Glutamatergic neuron (in vitro differentiated cells): Measurements from ENCODE around the gene MYLK2. TPM values are rescaled to one million over a fixed set of nuclear protein-coding genes. Genes with fewer than 3 reads are reported as not detected.
A peak's percentile ranks its signal among the peaks of the same experiment; 100 is the strongest.

Experiments used
- DNase-seq: peaks from one replicate; pipeline ENCODE4 v3.0.0; 2022
- H3K27ac Mint-ChIP-seq: one replicate; pipeline ENCODE4 v1.8.0; 2020; ENCODE audit warnings: mild to moderate bottlenecking, mixed read lengths, inconsistent platforms; ENCODE audit not compliant: unreplicated experiment
- H3K27me3 Mint-ChIP-seq: one replicate; pipeline ENCODE4 v1.8.0; 2020; ENCODE audit warnings: mild to moderate bottlenecking, moderate library complexity, mixed read lengths, inconsistent platforms; ENCODE audit not compliant: unreplicated experiment
- H3K36me3 Mint-ChIP-seq: one replicate; pipeline ENCODE4 v1.8.0; 2020; ENCODE audit warnings: mild to moderate bottlenecking, mixed read lengths, inconsistent platforms; ENCODE audit not compliant: unreplicated experiment
- H3K4me1 Mint-ChIP-seq: one replicate; pipeline ENCODE4 v1.8.0; 2020; ENCODE audit warnings: mild to moderate bottlenecking, low read depth, mixed read lengths, inconsistent platforms; ENCODE audit not compliant: unreplicated experiment
- H3K4me3 Mint-ChIP-seq: one replicate; pipeline ENCODE4 v1.8.0; 2020; ENCODE audit warnings: mild to moderate bottlenecking, mixed read lengths, inconsistent platforms; ENCODE audit not compliant: unreplicated experiment
- H3K9me3 Mint-ChIP-seq: one replicate; pipeline ENCODE4 v1.8.0; 2020; ENCODE audit warnings: mild to moderate bottlenecking, moderate library complexity, mixed read lengths, inconsistent platforms; ENCODE audit not compliant: unreplicated experiment
- total RNA-seq: library from RNA; stranded (reverse); fragmentation: NEBNext Ultra II Directional; extraction: Animal tissue kit (Norgen Biotek cat#: 25700); gene quantifications from one replicate; pipeline ENCODE4 v1.2.1, GENCODE V29; 2021; ENCODE audit not compliant: unreplicated experiment
- TF ChIP-seq, protein P1 (sequence below): fragments of 200-600 bp; sonication (generic); IDR thresholded peaks from one replicate; pipeline ENCODE4 v1.5.0; 2021; ENCODE audit not compliant: partially characterized antibody, unreplicated experiment

MYLK2 gene
- total RNA-seq, 1 donor from 2014 or later = 0.69 TPM

DNA sequence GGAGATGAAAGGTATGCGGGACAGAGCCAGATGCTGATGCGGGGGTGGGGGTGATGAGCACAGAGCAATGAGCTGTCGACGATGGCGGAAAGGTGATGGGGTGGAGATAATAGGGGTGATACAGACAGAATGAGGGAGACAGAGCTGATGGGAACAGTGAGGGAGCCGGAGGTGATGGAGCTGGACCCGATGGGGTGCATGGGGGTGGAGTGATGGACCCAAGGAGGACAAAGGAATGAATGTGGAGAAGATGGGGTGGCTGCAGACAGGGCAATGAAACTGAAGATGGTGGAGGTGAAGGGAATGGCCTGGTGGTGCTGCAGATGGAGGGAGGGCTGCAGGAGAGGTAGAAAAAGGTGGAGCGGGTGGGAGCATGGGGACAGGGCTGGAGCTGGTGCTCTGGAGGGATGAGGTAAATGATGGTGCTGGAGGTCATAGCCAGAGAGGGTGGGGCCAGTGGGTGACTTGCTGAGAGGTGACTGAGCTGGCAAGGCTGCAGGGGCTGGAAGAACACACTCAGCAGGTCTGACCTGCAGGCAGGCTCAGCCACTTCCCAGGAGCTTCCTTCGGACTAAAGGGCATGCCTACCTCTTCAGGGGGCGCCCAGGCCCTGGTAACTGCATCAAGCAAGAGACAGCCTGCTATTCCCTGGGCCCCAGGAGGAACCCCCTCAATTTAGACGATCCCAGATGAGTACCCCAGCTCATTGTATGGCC is 32.2 kb downstream of the MYLK2 start:
- Mint-ChIP-seq H3K9me3 (peaks cover 11% of the 10 kb centered on the region), H3K27ac (peak overlapping the region; percentile 6), H3K27me3 (peaks cover 16% of the 10 kb centered on the region), H3K36me3 (no peaks in the 10 kb centered on the region), H3K4me1 (peaks cover 3% of the 10 kb centered on the region), H3K4me3 (peak overlapping the region; percentile 18)
- DNase-seq = no peak
- TF ChIP-seq, protein P1, sequence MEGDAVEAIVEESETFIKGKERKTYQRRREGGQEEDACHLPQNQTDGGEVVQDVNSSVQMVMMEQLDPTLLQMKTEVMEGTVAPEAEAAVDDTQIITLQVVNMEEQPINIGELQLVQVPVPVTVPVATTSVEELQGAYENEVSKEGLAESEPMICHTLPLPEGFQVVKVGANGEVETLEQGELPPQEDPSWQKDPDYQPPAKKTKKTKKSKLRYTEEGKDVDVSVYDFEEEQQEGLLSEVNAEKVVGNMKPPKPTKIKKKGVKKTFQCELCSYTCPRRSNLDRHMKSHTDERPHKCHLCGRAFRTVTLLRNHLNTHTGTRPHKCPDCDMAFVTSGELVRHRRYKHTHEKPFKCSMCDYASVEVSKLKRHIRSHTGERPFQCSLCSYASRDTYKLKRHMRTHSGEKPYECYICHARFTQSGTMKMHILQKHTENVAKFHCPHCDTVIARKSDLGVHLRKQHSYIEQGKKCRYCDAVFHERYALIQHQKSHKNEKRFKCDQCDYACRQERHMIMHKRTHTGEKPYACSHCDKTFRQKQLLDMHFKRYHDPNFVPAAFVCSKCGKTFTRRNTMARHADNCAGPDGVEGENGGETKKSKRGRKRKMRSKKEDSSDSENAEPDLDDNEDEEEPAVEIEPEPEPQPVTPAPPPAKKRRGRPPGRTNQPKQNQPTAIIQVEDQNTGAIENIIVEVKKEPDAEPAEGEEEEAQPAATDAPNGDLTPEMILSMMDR = no peak

DNA sequence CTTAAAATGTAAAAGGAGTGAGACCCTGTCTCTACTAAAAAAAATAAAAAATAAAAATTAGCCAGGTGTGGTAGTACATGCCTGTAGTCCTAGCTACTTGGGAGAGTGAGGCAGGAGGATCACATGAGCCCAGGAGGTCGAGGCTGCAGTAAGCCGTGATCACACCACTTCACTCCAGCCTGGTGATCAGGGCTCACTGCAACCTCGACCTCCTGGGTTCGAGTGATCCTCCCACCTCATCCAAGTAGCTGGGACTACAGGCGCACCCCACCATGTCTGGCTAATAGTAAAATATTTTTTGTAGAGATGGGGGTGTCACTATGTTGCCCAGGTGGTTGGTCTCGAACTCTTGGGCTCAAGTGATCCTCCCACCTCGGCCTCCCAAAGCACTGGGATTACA is 34.3 kb downstream of the MYLK2 start:
- TF ChIP-seq, protein P1 = no peak
- Mint-ChIP-seq H3K4me3 (no peak overlapping the region), H3K36me3 (no peaks in the 10 kb centered on the region), H3K27ac (no peak overlapping the region), H3K4me1 (peaks cover 3% of the 10 kb centered on the region), H3K27me3 (peaks cover 21% of the 10 kb centered on the region), H3K9me3 (peaks cover 8% of the 10 kb centered on the region)
- peak; percentile 17 for DNase-seq

DNA sequence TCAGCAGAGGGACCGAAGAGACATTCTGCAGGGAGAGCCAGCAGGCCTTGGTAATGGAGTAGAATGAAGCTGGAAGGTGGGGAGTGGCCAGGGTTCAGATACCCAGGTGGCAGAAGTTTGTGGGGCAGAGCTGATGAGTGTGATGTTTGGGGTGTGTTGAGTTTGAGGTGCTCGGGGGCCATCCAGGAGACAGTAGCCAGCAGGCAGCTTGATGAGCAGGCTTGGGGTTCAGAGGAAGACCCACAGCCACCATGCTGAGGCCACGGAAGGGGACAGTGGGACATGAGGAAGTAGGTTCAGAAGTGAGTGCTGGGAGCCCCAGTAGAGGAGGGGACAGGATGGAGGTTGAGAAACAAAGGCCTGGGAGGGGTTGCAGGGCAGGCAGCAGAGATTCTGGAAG is 37.4 kb downstream of the MYLK2 start:
- peaks cover 11% of the 10 kb centered on the region for H3K27me3 Mint-ChIP-seq
- TF ChIP-seq, protein P1 = no peak
- H3K36me3 Mint-ChIP-seq = no peaks in the 10 kb centered on the region
- H3K9me3 Mint-ChIP-seq = peaks cover 7% of the 10 kb centered on the region
- H3K4me1 Mint-ChIP-seq = peaks cover 8% of the 10 kb centered on the region
- peak; percentile 12 for DNase-seq
- no peak overlapping the region for H3K27ac Mint-ChIP-seq
- H3K4me3 Mint-ChIP-seq = no peak overlapping the region

DNA sequence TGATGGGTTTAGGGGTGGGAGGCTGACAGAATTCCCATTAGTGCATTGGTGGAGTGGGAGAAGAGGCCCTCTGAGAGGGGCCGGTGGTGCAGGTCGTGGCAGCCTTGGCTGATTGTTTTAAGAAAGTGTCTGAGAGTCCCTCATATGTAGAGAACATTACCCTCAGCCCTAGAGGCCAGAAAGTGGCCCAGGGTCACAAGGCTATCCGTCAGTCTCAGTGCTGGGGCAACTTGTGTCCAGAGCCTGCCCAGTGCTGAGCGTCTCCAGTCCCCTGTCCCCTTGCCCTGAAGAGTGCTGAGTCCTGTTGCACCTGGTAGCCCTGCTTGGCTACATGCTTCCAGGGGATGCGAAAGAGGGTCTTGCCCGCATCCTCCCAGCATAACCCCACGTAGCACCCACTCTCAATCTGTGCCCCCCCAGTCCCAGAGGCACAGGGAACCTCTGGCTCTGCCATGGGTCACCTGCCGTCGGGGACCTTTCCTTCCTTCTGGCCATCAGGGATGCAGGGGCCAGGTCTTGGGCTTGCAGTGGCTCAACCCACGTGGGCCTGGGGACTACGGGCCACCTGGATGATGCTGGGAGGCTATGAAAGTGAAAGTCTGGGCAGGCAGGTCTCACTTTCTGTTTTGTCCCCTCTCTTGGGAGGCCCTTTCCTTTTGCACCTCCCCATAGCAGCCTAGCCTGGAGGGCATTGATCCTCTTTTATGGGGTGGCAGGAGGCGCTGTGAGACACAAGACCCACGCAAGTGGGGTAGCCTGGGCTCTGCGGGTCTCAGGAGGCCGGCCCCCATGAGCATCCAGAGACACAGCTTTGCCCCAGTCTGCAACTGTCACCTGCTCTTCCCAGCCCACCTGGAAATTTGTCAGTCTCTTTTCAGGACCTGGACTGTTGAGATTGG is 39.0 kb downstream of the MYLK2 start:
- peaks cover 21% of the 10 kb centered on the region for H3K4me1 Mint-ChIP-seq
- H3K4me3 Mint-ChIP-seq = no peak overlapping the region
- H3K27me3 Mint-ChIP-seq = peaks cover 22% of the 10 kb centered on the region
- H3K9me3 Mint-ChIP-seq = peaks cover 20% of the 10 kb centered on the region
- DNase-seq = peak; percentile 18
- H3K27ac Mint-ChIP-seq = no peak overlapping the region
- no peaks in the 10 kb centered on the region for H3K36me3 Mint-ChIP-seq
- TF ChIP-seq, protein P1 = no peak

DNA sequence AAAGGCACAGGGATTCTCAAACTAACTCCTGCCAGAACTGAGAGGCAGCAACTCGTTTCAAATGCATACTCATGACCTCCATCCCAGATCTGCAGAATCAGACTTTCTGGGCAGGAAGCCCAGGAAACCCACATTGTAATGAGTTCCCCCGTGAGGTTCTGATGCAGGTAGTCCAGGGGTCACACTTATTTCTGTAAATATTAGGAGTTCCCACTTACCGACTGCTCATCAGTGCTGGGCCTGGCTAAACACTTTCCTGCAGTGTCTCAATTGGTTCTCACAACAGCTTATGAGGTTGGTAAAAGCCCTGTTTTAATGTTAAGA is 39.6 kb downstream of the MYLK2 start:
- peaks cover 21% of the 10 kb centered on the region for H3K9me3 Mint-ChIP-seq
- TF ChIP-seq, protein P1 = no peak
- H3K4me3 Mint-ChIP-seq = no peak overlapping the region
- H3K27ac Mint-ChIP-seq = no peak overlapping the region
- H3K27me3 Mint-ChIP-seq = peaks cover 27% of the 10 kb centered on the region
- H3K36me3 Mint-ChIP-seq = no peaks in the 10 kb centered on the region
- peak; percentile 10 for DNase-seq
- H3K4me1 Mint-ChIP-seq = peaks cover 25% of the 10 kb centered on the region
